WTC11 (cell line): ENCODE results near the gene WDR18. TPM values are rescaled to one million over a fixed set of nuclear protein-coding genes. Genes with fewer than 3 reads are reported as not detected.
A peak's percentile ranks its signal among the peaks of the same experiment; 100 is the strongest.

Experiments
- ATAC-seq: fragments of 200-7000 bp; cut with Tn5 transposase; 2 replicates; pipeline ENCODE4 v1.10.0; 2021; ENCODE audit warnings: mild to moderate bottlenecking, moderate library complexity
- CTCF ChIA-PET: fragments of 300-600 bp; sonication (Branson Sonifier 250); formaldehyde crosslinking; loops from one replicate; lab custom pipeline; 2021; ENCODE audit warnings: antibody characterized with exemption; lab: Charles Lee
- POLR2A ChIA-PET: fragments of 350-600 bp; sonication (Branson Sonifier 250); formaldehyde crosslinking; loops from one replicate; lab custom pipeline; 2021; ENCODE audit warnings: antibody characterized with exemption; lab: Charles Lee
- DNase-seq: peaks from one replicate; pipeline ENCODE4 v3.0.0; 2021; ENCODE audit warnings: low spot score
- H3K27ac Mint-ChIP-seq: 2 replicates; pipeline ENCODE4 v1.8.0; 2021; ENCODE audit warnings: mixed read lengths
- H3K27me3 Mint-ChIP-seq: 2 replicates; pipeline ENCODE4 v1.8.0; 2021; ENCODE audit warnings: low read depth, mild to moderate bottlenecking, moderate library complexity, mixed read lengths
- H3K36me3 Mint-ChIP-seq: 2 replicates; pipeline ENCODE4 v1.8.0; 2021; ENCODE audit warnings: mixed read lengths
- H3K4me1 Mint-ChIP-seq: 2 replicates; pipeline ENCODE4 v1.8.0; 2022; ENCODE audit warnings: mixed read lengths
- H3K4me3 Mint-ChIP-seq: 2 replicates; pipeline ENCODE4 v1.8.0; 2021; ENCODE audit warnings: mild to moderate bottlenecking, moderate library complexity, mixed read lengths
- H3K9me3 Mint-ChIP-seq: 2 replicates; pipeline ENCODE4 v1.8.0; 2021; ENCODE audit warnings: mixed read lengths
- AFF4 ChIP-seq: sonication (generic); formaldehyde crosslinking; IDR thresholded peaks from 2 replicates; pipeline ENCODE4 v1.8.1; 2023; ENCODE audit warnings: mild to moderate bottlenecking, missing genetic modification reagents, borderline replicate concordance
- ATF3 ChIP-seq: sonication (generic); formaldehyde crosslinking; conservative IDR thresholded peaks from 2 replicates; pipeline ENCODE4 v1.8.1; 2022; ENCODE audit warnings: mild to moderate bottlenecking, missing genetic modification reagents
- ATF6 ChIP-seq: sonication (generic); formaldehyde crosslinking; IDR thresholded peaks from 2 replicates; pipeline ENCODE4 v1.8.1; 2023; ENCODE audit warnings: mild to moderate bottlenecking, missing genetic modification reagents
- CBFB ChIP-seq: sonication (generic); formaldehyde crosslinking; IDR thresholded peaks from 2 replicates; pipeline ENCODE4 v1.8.1; 2022; ENCODE audit warnings: mild to moderate bottlenecking, low read depth, missing genetic modification reagents
- HMGA2 ChIP-seq: fragments of 250-450 bp; sonication (Bioruptor Pico); IDR thresholded peaks from 2 replicates; pipeline ENCODE4 v1.4.0; 2021; ENCODE audit warnings: mild to moderate bottlenecking, moderate library complexity
- JAZF1 ChIP-seq: fragments of 250-450 bp; sonication (Bioruptor Pico); IDR thresholded peaks from 2 replicates; pipeline ENCODE4 v1.9.0; 2021; ENCODE audit warnings: moderate library complexity, mild to moderate bottlenecking, inconsistent platforms
- KAT7 ChIP-seq: sonication (generic); formaldehyde crosslinking; IDR thresholded peaks from 2 replicates; pipeline ENCODE4 v1.8.1; 2023; ENCODE audit warnings: missing genetic modification reagents, mild to moderate bottlenecking, borderline replicate concordance
- NFATC4 ChIP-seq: fragments of 250-450 bp; sonication (Bioruptor Pico); IDR thresholded peaks from 2 replicates; pipeline ENCODE4 v1.9.0; 2021; ENCODE audit warnings: mild to moderate bottlenecking
- NR1H2 ChIP-seq: sonication (generic); formaldehyde crosslinking; IDR thresholded peaks from 2 replicates; pipeline ENCODE4 v1.9.0; 2021; ENCODE audit warnings: mild to moderate bottlenecking, moderate library complexity, missing genetic modification reagents
- PREB ChIP-seq: sonication (generic); formaldehyde crosslinking; IDR thresholded peaks from 2 replicates; pipeline ENCODE4 v1.8.1; 2022; ENCODE audit warnings: mild to moderate bottlenecking, missing genetic modification reagents, moderate library complexity, borderline replicate concordance
- SOX15 ChIP-seq: fragments of 250-450 bp; sonication (Bioruptor Pico); IDR thresholded peaks from 2 replicates; pipeline ENCODE4 v1.9.0; 2021; ENCODE audit warnings: mild to moderate bottlenecking
- TP53 ChIP-seq: sonication (generic); formaldehyde crosslinking; IDR thresholded peaks from 2 replicates; pipeline ENCODE4 v1.8.1; 2023; ENCODE audit warnings: mild to moderate bottlenecking, missing genetic modification reagents
- ZBTB21 ChIP-seq: sonication (generic); formaldehyde crosslinking; IDR thresholded peaks from 2 replicates; pipeline ENCODE4 v1.8.1; 2023; ENCODE audit warnings: mild to moderate bottlenecking, missing genetic modification reagents, borderline replicate concordance
- ZMAT4 ChIP-seq: fragments of 250-450 bp; sonication (Bioruptor Pico); IDR thresholded peaks from 2 replicates; pipeline ENCODE4 v1.9.0; 2021; ENCODE audit warnings: mild to moderate bottlenecking
- ZNF317 ChIP-seq: sonication (generic); formaldehyde crosslinking; IDR thresholded peaks from 2 replicates; pipeline ENCODE4 v1.8.1; 2023; ENCODE audit warnings: low read depth, mild to moderate bottlenecking, moderate library complexity, missing genetic modification reagents, borderline replicate concordance
- ZNF416 ChIP-seq: fragments of 250-450 bp; sonication (Bioruptor Pico); IDR thresholded peaks from 2 replicates; pipeline ENCODE4 v1.9.0; 2021; ENCODE audit warnings: mild to moderate bottlenecking, inconsistent platforms
- total RNA-seq: library from RNA; stranded (reverse); gene quantifications from 3 replicates; pipeline ENCODE4 v1.2.3, GENCODE V29; 2021
- TF ChIP-seq, protein P1 (sequence below): sonication (generic); formaldehyde crosslinking; conservative IDR thresholded peaks from 2 replicates; pipeline ENCODE4 v1.8.1; 2023; ENCODE audit warnings: mild to moderate bottlenecking, low read depth, missing genetic modification reagents, moderate library complexity
- TF ChIP-seq, protein P2 (sequence below): fragments of 250-450 bp; sonication (Bioruptor Pico); IDR thresholded peaks from 2 replicates; pipeline ENCODE4 v1.9.0; 2021; ENCODE audit warnings: moderate library complexity, mild to moderate bottlenecking, inconsistent platforms, borderline replicate concordance
- TF ChIP-seq, protein P3 (sequence below): sonication (generic); formaldehyde crosslinking; IDR thresholded peaks from 2 replicates; pipeline ENCODE4 v1.8.1; 2022; ENCODE audit warnings: low read depth, mild to moderate bottlenecking, moderate library complexity, missing genetic modification reagents, borderline replicate concordance

Gene WDR18
- total RNA-seq, 1 experiment from 2014 or later = 140 TPM

- Mint-ChIP-seq H3K27ac (no peak overlapping the region), H3K4me3 (no peak overlapping the region), H3K4me1 (no peaks in the 10 kb centered on the region), H3K9me3 (no peaks in the 10 kb centered on the region), H3K36me3 (peaks cover 7% of the 10 kb centered on the region; the same call in 1 of the 2 replicates), H3K27me3 (no peaks in the 10 kb centered on the region; the same call in 1 of the 2 replicates)
- CTCF ChIA-PET = no interaction called here
- TF ChIP-seq NFATC4 = no peak
- no peak for TF ChIP-seq ATF6 (CRISPR knock-in tag)
- TF ChIP-seq HMGA2 (CRISPR knock-in tag) = no peak
- no peak for TF ChIP-seq CBFB (CRISPR knock-in tag)
- no peak for TF ChIP-seq PREB
- no peak for TF ChIP-seq SOX15
- no peak for TF ChIP-seq KAT7 (CRISPR knock-in tag)
- TF ChIP-seq ZNF317 (CRISPR knock-in tag) = no peak
- TF ChIP-seq, protein P1, sequence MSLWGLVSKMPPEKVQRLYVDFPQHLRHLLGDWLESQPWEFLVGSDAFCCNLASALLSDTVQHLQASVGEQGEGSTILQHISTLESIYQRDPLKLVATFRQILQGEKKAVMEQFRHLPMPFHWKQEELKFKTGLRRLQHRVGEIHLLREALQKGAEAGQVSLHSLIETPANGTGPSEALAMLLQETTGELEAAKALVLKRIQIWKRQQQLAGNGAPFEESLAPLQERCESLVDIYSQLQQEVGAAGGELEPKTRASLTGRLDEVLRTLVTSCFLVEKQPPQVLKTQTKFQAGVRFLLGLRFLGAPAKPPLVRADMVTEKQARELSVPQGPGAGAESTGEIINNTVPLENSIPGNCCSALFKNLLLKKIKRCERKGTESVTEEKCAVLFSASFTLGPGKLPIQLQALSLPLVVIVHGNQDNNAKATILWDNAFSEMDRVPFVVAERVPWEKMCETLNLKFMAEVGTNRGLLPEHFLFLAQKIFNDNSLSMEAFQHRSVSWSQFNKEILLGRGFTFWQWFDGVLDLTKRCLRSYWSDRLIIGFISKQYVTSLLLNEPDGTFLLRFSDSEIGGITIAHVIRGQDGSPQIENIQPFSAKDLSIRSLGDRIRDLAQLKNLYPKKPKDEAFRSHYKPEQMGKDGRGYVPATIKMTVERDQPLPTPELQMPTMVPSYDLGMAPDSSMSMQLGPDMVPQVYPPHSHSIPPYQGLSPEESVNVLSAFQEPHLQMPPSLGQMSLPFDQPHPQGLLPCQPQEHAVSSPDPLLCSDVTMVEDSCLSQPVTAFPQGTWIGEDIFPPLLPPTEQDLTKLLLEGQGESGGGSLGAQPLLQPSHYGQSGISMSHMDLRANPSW (CRISPR knock-in tag) = no peak
- TF ChIP-seq NR1H2 = no peak
- TF ChIP-seq TP53 (CRISPR knock-in tag) = no peak
- TF ChIP-seq, protein P2, sequence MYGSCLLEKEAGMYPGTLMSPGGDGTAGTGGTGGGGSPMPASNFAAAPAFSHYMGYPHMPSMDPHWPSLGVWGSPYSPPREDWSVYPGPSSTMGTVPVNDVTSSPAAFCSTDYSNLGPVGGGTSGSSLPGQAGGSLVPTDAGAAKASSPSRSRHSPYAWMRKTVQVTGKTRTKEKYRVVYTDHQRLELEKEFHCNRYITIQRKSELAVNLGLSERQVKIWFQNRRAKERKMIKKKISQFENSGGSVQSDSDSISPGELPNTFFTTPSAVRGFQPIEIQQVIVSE (CRISPR knock-in tag) = no peak
- TF ChIP-seq ZBTB21 = no peak
- TF ChIP-seq ZNF416 (CRISPR knock-in tag) = no peak
- TF ChIP-seq, protein P3, sequence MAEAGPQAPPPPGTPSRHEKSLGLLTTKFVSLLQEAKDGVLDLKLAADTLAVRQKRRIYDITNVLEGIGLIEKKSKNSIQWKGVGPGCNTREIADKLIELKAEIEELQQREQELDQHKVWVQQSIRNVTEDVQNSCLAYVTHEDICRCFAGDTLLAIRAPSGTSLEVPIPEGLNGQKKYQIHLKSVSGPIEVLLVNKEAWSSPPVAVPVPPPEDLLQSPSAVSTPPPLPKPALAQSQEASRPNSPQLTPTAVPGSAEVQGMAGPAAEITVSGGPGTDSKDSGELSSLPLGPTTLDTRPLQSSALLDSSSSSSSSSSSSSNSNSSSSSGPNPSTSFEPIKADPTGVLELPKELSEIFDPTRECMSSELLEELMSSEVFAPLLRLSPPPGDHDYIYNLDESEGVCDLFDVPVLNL (CRISPR knock-in tag) = no peak
- no peak for TF ChIP-seq JAZF1 (CRISPR knock-in tag)
- no peak for TF ChIP-seq ATF3 (CRISPR knock-in tag)
- no peak for TF ChIP-seq AFF4 (CRISPR knock-in tag)
- TF ChIP-seq ZMAT4 (CRISPR knock-in tag) = no peak
- no peak for DNase-seq
- ATAC-seq = peak; percentile 16
- POLR2A ChIA-PET = interaction anchor here (0.5 kb wide), 1 partner anchor 72 kb away, joined by 6 read pairs; no protein-coding TSS in a partner anchor
These were observed 25.2 kb downstream of the WDR18 start for GRCh38 chr19:1009041-1009980.
